ENCODE data around the gene KCTD5. TPM values are rescaled to one million over a fixed set of nuclear protein-coding genes. Genes with fewer than 3 reads are reported as not detected.

KCTD5 gene
- total RNA-seq, 1 experiment from 2014 or later = 27.8 TPM

DNA sequence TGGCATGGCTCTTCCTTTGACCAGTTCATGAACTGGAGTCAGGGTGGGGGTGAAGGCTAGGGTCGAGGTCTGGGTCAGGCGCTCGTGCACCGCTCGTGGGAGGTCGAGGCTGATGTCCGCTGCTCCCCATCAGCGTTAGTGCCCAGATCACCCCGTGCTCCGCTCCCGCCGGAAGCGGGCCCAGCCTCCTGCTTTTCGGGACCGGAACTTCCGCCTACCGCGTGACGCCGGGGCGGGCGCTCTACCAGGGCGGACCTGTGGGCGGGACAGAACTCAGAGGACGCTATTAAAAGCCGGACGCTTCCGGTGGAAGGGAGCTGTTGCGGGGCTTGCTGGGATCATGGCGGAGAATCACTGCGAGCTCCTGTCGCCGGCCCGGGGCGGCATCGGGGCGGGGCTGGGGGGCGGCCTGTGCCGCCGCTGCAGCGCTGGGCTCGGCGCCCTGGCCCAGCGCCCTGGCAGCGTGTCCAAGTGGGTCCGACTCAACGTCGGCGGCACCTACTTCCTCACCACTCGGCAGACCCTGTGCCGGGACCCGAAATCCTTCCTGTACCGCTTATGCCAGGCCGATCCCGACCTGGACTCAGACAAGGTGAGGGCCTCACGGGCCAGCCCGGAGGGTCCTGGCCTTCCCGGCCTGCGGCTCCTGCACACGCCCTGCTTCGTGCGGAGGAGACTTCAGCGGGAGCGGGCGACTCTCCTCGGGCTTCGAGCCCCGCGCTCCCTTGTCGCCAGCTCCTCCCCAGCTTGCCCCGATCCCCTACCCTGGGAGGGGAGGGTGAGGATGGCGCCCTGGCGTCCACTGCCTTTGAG lies at the start of gene KCTD5 (continued):
- TF ChIP-seq, protein P1, sequence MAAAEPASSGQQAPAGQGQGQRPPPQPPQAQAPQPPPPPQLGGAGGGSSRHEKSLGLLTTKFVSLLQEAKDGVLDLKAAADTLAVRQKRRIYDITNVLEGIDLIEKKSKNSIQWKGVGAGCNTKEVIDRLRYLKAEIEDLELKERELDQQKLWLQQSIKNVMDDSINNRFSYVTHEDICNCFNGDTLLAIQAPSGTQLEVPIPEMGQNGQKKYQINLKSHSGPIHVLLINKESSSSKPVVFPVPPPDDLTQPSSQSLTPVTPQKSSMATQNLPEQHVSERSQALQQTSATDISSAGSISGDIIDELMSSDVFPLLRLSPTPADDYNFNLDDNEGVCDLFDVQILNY (CRISPR knock-in tag; IDR thresholded peaks at IDR 0.05) = peak; percentile 89
- TF ChIP-seq TEAD4 (CRISPR knock-in tag; IDR thresholded peaks at IDR 0.05) (0 out of 2 replicates have a peak, but pooled peaks have one; percentile 16), ZNF263 (CRISPR knock-in tag; IDR thresholded peaks at IDR 0.05; ENCODE audit: low read depth) (peak; percentile 28; the same call in 1 of the 2 replicates), GABPB1 (CRISPR knock-in tag; IDR thresholded peaks at IDR 0.05) (peak; percentile 97), EMX1 (CRISPR knock-in tag; IDR thresholded peaks at IDR 0.05) (0 out of 2 replicates have a peak, but pooled peaks have one; percentile 29), PRRX2 (CRISPR knock-in tag; IDR thresholded peaks at IDR 0.05) (no peak)
- TF ChIP-seq, protein P2, sequence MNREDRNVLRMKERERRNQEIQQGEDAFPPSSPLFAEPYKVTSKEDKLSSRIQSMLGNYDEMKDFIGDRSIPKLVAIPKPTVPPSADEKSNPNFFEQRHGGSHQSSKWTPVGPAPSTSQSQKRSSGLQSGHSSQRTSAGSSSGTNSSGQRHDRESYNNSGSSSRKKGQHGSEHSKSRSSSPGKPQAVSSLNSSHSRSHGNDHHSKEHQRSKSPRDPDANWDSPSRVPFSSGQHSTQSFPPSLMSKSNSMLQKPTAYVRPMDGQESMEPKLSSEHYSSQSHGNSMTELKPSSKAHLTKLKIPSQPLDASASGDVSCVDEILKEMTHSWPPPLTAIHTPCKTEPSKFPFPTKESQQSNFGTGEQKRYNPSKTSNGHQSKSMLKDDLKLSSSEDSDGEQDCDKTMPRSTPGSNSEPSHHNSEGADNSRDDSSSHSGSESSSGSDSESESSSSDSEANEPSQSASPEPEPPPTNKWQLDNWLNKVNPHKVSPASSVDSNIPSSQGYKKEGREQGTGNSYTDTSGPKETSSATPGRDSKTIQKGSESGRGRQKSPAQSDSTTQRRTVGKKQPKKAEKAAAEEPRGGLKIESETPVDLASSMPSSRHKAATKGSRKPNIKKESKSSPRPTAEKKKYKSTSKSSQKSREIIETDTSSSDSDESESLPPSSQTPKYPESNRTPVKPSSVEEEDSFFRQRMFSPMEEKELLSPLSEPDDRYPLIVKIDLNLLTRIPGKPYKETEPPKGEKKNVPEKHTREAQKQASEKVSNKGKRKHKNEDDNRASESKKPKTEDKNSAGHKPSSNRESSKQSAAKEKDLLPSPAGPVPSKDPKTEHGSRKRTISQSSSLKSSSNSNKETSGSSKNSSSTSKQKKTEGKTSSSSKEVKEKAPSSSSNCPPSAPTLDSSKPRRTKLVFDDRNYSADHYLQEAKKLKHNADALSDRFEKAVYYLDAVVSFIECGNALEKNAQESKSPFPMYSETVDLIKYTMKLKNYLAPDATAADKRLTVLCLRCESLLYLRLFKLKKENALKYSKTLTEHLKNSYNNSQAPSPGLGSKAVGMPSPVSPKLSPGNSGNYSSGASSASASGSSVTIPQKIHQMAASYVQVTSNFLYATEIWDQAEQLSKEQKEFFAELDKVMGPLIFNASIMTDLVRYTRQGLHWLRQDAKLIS (CRISPR knock-in tag; IDR thresholded peaks at IDR 0.05; ENCODE audit: borderline replicate concordance) = peak; percentile 93; the same call in 1 of the 2 replicates
- TF ChIP-seq, protein P3, sequence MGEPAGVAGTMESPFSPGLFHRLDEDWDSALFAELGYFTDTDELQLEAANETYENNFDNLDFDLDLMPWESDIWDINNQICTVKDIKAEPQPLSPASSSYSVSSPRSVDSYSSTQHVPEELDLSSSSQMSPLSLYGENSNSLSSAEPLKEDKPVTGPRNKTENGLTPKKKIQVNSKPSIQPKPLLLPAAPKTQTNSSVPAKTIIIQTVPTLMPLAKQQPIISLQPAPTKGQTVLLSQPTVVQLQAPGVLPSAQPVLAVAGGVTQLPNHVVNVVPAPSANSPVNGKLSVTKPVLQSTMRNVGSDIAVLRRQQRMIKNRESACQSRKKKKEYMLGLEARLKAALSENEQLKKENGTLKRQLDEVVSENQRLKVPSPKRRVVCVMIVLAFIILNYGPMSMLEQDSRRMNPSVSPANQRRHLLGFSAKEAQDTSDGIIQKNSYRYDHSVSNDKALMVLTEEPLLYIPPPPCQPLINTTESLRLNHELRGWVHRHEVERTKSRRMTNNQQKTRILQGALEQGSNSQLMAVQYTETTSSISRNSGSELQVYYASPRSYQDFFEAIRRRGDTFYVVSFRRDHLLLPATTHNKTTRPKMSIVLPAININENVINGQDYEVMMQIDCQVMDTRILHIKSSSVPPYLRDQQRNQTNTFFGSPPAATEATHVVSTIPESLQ (CRISPR knock-in tag; IDR thresholded peaks at IDR 0.05) = no peak
- TF ChIP-seq, protein P4, sequence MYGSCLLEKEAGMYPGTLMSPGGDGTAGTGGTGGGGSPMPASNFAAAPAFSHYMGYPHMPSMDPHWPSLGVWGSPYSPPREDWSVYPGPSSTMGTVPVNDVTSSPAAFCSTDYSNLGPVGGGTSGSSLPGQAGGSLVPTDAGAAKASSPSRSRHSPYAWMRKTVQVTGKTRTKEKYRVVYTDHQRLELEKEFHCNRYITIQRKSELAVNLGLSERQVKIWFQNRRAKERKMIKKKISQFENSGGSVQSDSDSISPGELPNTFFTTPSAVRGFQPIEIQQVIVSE (CRISPR knock-in tag; IDR thresholded peaks at IDR 0.05; ENCODE audit: borderline replicate concordance) = no peak
- TF ChIP-seq, protein P5, sequence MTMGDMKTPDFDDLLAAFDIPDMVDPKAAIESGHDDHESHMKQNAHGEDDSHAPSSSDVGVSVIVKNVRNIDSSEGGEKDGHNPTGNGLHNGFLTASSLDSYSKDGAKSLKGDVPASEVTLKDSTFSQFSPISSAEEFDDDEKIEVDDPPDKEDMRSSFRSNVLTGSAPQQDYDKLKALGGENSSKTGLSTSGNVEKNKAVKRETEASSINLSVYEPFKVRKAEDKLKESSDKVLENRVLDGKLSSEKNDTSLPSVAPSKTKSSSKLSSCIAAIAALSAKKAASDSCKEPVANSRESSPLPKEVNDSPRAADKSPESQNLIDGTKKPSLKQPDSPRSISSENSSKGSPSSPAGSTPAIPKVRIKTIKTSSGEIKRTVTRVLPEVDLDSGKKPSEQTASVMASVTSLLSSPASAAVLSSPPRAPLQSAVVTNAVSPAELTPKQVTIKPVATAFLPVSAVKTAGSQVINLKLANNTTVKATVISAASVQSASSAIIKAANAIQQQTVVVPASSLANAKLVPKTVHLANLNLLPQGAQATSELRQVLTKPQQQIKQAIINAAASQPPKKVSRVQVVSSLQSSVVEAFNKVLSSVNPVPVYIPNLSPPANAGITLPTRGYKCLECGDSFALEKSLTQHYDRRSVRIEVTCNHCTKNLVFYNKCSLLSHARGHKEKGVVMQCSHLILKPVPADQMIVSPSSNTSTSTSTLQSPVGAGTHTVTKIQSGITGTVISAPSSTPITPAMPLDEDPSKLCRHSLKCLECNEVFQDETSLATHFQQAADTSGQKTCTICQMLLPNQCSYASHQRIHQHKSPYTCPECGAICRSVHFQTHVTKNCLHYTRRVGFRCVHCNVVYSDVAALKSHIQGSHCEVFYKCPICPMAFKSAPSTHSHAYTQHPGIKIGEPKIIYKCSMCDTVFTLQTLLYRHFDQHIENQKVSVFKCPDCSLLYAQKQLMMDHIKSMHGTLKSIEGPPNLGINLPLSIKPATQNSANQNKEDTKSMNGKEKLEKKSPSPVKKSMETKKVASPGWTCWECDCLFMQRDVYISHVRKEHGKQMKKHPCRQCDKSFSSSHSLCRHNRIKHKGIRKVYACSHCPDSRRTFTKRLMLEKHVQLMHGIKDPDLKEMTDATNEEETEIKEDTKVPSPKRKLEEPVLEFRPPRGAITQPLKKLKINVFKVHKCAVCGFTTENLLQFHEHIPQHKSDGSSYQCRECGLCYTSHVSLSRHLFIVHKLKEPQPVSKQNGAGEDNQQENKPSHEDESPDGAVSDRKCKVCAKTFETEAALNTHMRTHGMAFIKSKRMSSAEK (CRISPR knock-in tag; IDR thresholded peaks at IDR 0.05; ENCODE audit: borderline replicate concordance) = no peak
- TF ChIP-seq, protein P6, sequence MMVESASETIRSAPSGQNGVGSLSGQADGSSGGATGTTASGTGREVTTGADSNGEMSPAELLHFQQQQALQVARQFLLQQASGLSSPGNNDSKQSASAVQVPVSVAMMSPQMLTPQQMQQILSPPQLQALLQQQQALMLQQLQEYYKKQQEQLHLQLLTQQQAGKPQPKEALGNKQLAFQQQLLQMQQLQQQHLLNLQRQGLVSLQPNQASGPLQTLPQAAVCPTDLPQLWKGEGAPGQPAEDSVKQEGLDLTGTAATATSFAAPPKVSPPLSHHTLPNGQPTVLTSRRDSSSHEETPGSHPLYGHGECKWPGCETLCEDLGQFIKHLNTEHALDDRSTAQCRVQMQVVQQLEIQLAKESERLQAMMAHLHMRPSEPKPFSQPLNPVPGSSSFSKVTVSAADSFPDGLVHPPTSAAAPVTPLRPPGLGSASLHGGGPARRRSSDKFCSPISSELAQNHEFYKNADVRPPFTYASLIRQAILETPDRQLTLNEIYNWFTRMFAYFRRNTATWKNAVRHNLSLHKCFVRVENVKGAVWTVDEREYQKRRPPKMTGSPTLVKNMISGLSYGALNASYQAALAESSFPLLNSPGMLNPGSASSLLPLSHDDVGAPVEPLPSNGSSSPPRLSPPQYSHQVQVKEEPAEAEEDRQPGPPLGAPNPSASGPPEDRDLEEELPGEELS (CRISPR knock-in tag; IDR thresholded peaks at IDR 0.05) = peak; percentile 97
- TF ChIP-seq, protein P7, sequence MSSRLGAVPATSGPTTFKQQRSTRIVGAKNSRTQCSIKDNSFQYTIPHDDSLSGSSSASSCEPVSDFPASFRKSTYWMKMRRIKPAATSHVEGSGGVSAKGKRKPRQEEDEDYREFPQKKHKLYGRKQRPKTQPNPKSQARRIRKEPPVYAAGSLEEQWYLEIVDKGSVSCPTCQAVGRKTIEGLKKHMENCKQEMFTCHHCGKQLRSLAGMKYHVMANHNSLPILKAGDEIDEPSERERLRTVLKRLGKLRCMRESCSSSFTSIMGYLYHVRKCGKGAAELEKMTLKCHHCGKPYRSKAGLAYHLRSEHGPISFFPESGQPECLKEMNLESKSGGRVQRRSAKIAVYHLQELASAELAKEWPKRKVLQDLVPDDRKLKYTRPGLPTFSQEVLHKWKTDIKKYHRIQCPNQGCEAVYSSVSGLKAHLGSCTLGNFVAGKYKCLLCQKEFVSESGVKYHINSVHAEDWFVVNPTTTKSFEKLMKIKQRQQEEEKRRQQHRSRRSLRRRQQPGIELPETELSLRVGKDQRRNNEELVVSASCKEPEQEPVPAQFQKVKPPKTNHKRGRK (CRISPR knock-in tag; IDR thresholded peaks at IDR 0.05; ENCODE audit: borderline replicate concordance) = no peak
- TF ChIP-seq, protein P8, sequence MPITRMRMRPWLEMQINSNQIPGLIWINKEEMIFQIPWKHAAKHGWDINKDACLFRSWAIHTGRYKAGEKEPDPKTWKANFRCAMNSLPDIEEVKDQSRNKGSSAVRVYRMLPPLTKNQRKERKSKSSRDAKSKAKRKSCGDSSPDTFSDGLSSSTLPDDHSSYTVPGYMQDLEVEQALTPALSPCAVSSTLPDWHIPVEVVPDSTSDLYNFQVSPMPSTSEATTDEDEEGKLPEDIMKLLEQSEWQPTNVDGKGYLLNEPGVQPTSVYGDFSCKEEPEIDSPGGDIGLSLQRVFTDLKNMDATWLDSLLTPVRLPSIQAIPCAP (CRISPR knock-in tag; IDR thresholded peaks at IDR 0.05) = peak; percentile 81; the same call in 1 of the 2 replicates
- TF ChIP-seq, protein P9, sequence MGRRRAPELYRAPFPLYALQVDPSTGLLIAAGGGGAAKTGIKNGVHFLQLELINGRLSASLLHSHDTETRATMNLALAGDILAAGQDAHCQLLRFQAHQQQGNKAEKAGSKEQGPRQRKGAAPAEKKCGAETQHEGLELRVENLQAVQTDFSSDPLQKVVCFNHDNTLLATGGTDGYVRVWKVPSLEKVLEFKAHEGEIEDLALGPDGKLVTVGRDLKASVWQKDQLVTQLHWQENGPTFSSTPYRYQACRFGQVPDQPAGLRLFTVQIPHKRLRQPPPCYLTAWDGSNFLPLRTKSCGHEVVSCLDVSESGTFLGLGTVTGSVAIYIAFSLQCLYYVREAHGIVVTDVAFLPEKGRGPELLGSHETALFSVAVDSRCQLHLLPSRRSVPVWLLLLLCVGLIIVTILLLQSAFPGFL (CRISPR knock-in tag; IDR thresholded peaks at IDR 0.05; ENCODE audit: borderline replicate concordance) = 0 out of 2 replicates have a peak, but pooled peaks have one; percentile 64
